ENCODE results near the gene KDM6A.
"Not testable (repeated sequence)": the region's sequence is repeated elsewhere in the genome, so short reads cannot be mapped to it uniquely, and the experiment has no call there.

KDM6A gene

GRCh38 chrX:45077748-45078424 lies 204.9 kb downstream of the KDM6A start:
- DNase-seq (ENCODE audit: low read depth, low spot score), result no peak

GRCh38 chrX:45083314-45083713 lies 210.3 kb downstream of the KDM6A start:
- DNase-seq (ENCODE audit: low read depth, low spot score), result no peak

- no peak for DNase-seq (ENCODE audit: low read depth, low spot score)
Measured at GRCh38 chrX:45110494-45110893, 237.5 kb downstream of the KDM6A start.

GRCh38 chrX:45126158-45126557 lies 253.2 kb downstream of the KDM6A start:
- DNase-seq (ENCODE audit: low read depth, low spot score), result no peak

GRCh38 chrX:45128896-45129454 lies 256.0 kb downstream of the KDM6A start:
- no peak for DNase-seq (ENCODE audit: low read depth, low spot score)

GRCh38 chrX:45133465-45133864 lies 260.5 kb downstream of the KDM6A start:
- no peak for DNase-seq (ENCODE audit: low read depth, low spot score)

- no peak for DNase-seq (ENCODE audit: low read depth, low spot score)
Measured at GRCh38 chrX:45134315-45134731, 261.3 kb downstream of the KDM6A start.

- no peak for DNase-seq (ENCODE audit: low read depth, low spot score)
Measured at GRCh38 chrX:45134775-45135174, 261.8 kb downstream of the KDM6A start.

- DNase-seq (ENCODE audit: low read depth, low spot score), result not testable (repeated sequence)
Measured at GRCh38 chrX:45135391-45136075, 262.5 kb downstream of the KDM6A start.

- no peak for DNase-seq (ENCODE audit: low read depth, low spot score)
Measured at GRCh38 chrX:45137531-45137930, 264.5 kb downstream of the KDM6A start.

GRCh38 chrX:45138525-45138924 lies 265.5 kb downstream of the KDM6A start:
- no peak for DNase-seq (ENCODE audit: low read depth, low spot score)

- DNase-seq (ENCODE audit: low read depth, low spot score), result no peak
Measured at GRCh38 chrX:45140812-45141211, 267.8 kb downstream of the KDM6A start.

- no peak for DNase-seq (ENCODE audit: low read depth, low spot score)
Measured at GRCh38 chrX:45142185-45142584, 269.2 kb downstream of the KDM6A start.

- DNase-seq (ENCODE audit: low read depth, low spot score), result no peak
Measured at GRCh38 chrX:45143455-45143854, 270.5 kb downstream of the KDM6A start.

GRCh38 chrX:45145492-45146215 lies 272.7 kb downstream of the KDM6A start:
- DNase-seq (ENCODE audit: low read depth, low spot score), result no peak

GRCh38 chrX:45150821-45151220 lies 277.8 kb downstream of the KDM6A start:
- no peak for DNase-seq (ENCODE audit: low read depth, low spot score)

GRCh38 chrX:45154033-45154360 lies 281.0 kb downstream of the KDM6A start:
- no peak for DNase-seq (ENCODE audit: low read depth, low spot score)

GRCh38 chrX:45154462-45154861 lies 281.5 kb downstream of the KDM6A start:
- DNase-seq (ENCODE audit: low read depth, low spot score), result no peak

GRCh38 chrX:45157647-45158046 lies 284.7 kb downstream of the KDM6A start:
- no peak for DNase-seq (ENCODE audit: low read depth, low spot score)
